ENCODE results near the gene SPOCK2.

DNA sequence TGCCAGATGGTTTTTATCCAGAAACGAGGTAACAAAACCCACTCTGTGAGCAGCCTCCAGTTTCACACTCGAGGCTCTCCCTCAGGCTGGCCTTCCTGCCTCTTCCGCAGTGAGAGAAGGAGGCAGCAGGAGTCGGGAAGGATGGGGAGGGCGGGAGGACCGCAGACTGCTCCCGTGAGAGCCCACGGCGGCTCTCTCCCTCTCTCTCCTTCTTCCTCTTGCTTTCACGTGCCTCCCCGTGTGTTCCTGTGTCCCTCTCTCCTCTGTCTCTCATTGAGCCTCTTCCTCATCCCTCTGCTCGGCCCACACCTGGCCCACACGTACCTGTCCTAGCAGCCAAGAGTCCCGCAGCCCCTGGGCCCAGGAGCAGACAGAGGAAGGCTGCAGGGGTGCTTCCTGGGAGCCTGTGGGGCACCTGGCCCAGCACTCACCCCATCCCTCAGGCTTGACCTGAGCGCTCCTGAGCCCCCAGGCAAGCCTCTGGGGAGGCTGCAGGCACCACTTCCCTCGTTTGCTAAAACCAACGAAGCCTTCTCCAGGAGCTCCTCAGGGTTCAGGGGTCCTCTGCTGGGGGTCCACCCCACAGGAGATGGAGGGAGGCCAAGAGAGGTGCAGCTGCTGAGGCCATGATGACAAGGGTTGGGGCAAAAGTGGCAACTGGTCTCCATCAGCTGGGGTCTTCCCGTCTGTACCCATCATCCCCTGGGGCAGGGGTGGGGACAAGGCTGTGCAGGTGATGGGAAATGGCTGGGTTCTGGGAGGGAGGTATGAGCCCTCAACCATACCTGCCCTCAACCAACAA, 13.6 kb downstream of the SPOCK2 start:
- TF ChIP-seq POLR2AphosphoS5 (IDR thresholded peaks at IDR 0.05; ENCODE audit: low read length) (no peak), RFX5 (IDR thresholded peaks at IDR 0.05; ENCODE audit: low read depth, low read length) (no peak), MEF2A (IDR thresholded peaks at IDR 0.05; ENCODE audit: insufficient read depth, low read depth, low read length) (no peak), POLR2A (IDR thresholded peaks at IDR 0.05; ENCODE audit: low read depth, low read length) (no peak), HDGF (IDR thresholded peaks at IDR 0.05) (no peak), EGR1 (IDR thresholded peaks at IDR 0.05; ENCODE audit: borderline replicate concordance in 1 of 2, low read depth in 2 of 2, low read length in 2 of 2) (no peak), SMC3 (IDR thresholded peaks at IDR 0.05; ENCODE audit: borderline replicate concordance, low read length) (no peak), SIN3A (IDR thresholded peaks at IDR 0.05; ENCODE audit: low read depth, low read length) (no peak), RAD21 (IDR thresholded peaks at IDR 0.05; ENCODE audit: insufficient read depth, low read depth, low read length) (no peak)
- TF ChIP-seq, protein P1, sequence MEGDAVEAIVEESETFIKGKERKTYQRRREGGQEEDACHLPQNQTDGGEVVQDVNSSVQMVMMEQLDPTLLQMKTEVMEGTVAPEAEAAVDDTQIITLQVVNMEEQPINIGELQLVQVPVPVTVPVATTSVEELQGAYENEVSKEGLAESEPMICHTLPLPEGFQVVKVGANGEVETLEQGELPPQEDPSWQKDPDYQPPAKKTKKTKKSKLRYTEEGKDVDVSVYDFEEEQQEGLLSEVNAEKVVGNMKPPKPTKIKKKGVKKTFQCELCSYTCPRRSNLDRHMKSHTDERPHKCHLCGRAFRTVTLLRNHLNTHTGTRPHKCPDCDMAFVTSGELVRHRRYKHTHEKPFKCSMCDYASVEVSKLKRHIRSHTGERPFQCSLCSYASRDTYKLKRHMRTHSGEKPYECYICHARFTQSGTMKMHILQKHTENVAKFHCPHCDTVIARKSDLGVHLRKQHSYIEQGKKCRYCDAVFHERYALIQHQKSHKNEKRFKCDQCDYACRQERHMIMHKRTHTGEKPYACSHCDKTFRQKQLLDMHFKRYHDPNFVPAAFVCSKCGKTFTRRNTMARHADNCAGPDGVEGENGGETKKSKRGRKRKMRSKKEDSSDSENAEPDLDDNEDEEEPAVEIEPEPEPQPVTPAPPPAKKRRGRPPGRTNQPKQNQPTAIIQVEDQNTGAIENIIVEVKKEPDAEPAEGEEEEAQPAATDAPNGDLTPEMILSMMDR (IDR thresholded peaks at IDR 0.05 in 2 of 3, conservative IDR thresholded peaks at IDR 0.05 in 1 of 3; ENCODE audit: control insufficient read depth in 2 of 3, extremely low read depth in 1 of 3, insufficient read depth in 1 of 3, low read depth in 3 of 3, low read length in 3 of 3): no peak

Measured in GM12878 (cell line).